Gastroesophageal sphincter (tissue), 3 donors: ENCODE measurements around the gene ZAR1L.

Experiments
- POLR2A ChIP-seq, 2 donors: fragments of 450-650 bp; IDR thresholded peaks; one replicate each; pipeline ENCODE4 v1.6.1; 2017; ENCODE audit warnings: antibody characterized with exemption in 2 of 2, mild to moderate bottlenecking in 2 of 2, moderate library complexity in 1 of 2
- POLR2AphosphoS5 ChIP-seq: sonication (generic); formaldehyde crosslinking; IDR thresholded peaks from one replicate; pipeline ENCODE4 v1.6.1; 2017; ENCODE audit warnings: antibody characterized with exemption
- TF ChIP-seq, protein P1 (sequence below), 4 experiments: fragments of 200-600 bp in 2 of 4; fragments of 450-650 bp in 2 of 4; sonication (generic) in 1 of 4; IDR thresholded peaks; one replicate each; pipeline ENCODE4 v1.5.1; 2017 to 2019; ENCODE audit warnings: antibody characterized with exemption in 4 of 4, mild to moderate bottlenecking in 2 of 4, moderate library complexity in 2 of 4

DNA sequence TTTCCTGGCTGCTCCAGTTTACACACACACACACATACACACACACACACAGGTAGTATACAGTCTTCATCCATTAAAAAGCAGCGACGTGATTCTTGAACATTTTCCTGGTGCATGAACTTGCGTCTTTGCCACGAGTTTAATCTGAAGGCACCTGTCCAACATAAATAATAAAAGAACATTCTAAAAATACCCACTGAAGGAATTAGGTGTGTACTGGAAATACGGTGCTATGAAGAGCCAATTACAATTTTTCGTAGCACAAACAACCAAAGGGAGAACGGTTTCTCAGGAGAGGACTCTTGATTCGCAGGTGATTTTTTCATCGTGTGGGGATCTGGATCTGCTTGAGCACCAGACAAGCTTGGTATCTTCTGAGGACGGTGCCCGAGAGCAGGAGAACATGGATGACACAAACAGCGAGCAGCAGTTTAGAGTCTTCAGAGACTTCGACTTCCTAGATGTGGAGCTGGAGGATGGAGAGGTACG is 61.2 kb downstream of the ZAR1L start:
- TF ChIP-seq, protein P1, sequence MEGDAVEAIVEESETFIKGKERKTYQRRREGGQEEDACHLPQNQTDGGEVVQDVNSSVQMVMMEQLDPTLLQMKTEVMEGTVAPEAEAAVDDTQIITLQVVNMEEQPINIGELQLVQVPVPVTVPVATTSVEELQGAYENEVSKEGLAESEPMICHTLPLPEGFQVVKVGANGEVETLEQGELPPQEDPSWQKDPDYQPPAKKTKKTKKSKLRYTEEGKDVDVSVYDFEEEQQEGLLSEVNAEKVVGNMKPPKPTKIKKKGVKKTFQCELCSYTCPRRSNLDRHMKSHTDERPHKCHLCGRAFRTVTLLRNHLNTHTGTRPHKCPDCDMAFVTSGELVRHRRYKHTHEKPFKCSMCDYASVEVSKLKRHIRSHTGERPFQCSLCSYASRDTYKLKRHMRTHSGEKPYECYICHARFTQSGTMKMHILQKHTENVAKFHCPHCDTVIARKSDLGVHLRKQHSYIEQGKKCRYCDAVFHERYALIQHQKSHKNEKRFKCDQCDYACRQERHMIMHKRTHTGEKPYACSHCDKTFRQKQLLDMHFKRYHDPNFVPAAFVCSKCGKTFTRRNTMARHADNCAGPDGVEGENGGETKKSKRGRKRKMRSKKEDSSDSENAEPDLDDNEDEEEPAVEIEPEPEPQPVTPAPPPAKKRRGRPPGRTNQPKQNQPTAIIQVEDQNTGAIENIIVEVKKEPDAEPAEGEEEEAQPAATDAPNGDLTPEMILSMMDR (IDR thresholded peaks at IDR 0.05) = no peak
- TF ChIP-seq POLR2AphosphoS5 (peak; percentile 86), POLR2A (IDR thresholded peaks at IDR 0.05) (peak; percentile 32 to 41)
